KMS-11 (cell line): ENCODE results near the gene MSI2.

Experiments used
- H2AFZ ChIP-seq: fragments of 200-600 bp; sonication (generic); 2 replicates; pipeline ENCODE4 v1.6.1; 2016; ENCODE audit warnings: antibody characterized with exemption, mixed run types, low read depth
- H3K27ac ChIP-seq: fragments of 200-600 bp; sonication (generic); 2 replicates; pipeline ENCODE4 v1.6.1; 2016; ENCODE audit warnings: mild to moderate bottlenecking, mixed run types
- H3K27me3 ChIP-seq: fragments of 200-600 bp; sonication (generic); 2 replicates; pipeline ENCODE4 v1.6.1; 2017; ENCODE audit warnings: mild to moderate bottlenecking, low read depth, mixed run types, moderate library complexity; ENCODE audit not compliant: insufficient read depth
- H3K36me3 ChIP-seq: fragments of 200-600 bp; sonication (generic); 2 replicates; pipeline ENCODE4 v1.6.1; 2017; ENCODE audit warnings: mild to moderate bottlenecking, mixed run types; ENCODE audit not compliant: insufficient read depth
- H3K4me1 ChIP-seq: fragments of 200-600 bp; sonication (generic); 2 replicates; pipeline ENCODE4 v1.6.1; 2016; ENCODE audit warnings: mild to moderate bottlenecking, low read depth, mixed run types; ENCODE audit not compliant: poor library complexity, severe bottlenecking
- H3K4me2 ChIP-seq: fragments of 200-600 bp; sonication (generic); 2 replicates; pipeline ENCODE4 v1.7.0; 2016; ENCODE audit warnings: mild to moderate bottlenecking, mixed run types
- H3K4me3 ChIP-seq: fragments of 200-600 bp; sonication (generic); IDR thresholded peaks from 2 replicates; pipeline ENCODE4 v1.6.1; 2017; ENCODE audit warnings: low read depth, low read length, mixed read lengths; ENCODE audit not compliant: insufficient read depth
- H3K79me2 ChIP-seq: fragments of 200-600 bp; sonication (generic); 2 replicates; pipeline ENCODE4 v1.6.1; 2016; ENCODE audit warnings: low read depth, mixed run types; ENCODE audit not compliant: insufficient read depth
- H3K9ac ChIP-seq: fragments of 200-600 bp; sonication (generic); 2 replicates; pipeline ENCODE4 v1.6.1; 2016; ENCODE audit warnings: mild to moderate bottlenecking, mixed run types
- H4K20me1 ChIP-seq: fragments of 200-600 bp; sonication (generic); 2 replicates; pipeline ENCODE4 v1.6.1; 2016; ENCODE audit warnings: mild to moderate bottlenecking, mixed run types; ENCODE audit not compliant: insufficient read depth
- CTCF ChIP-seq: fragments of 200-600 bp; sonication (generic); conservative IDR thresholded peaks from 2 replicates; pipeline ENCODE4 v1.6.1; 2017; ENCODE audit warnings: low read depth, mild to moderate bottlenecking, antibody characterized with exemption, low read length, moderate library complexity, mixed read lengths

MSI2 gene

GRCh38 chr17:57393368-57393767 is 137.0 kb downstream of the MSI2 start:
- Histone ChIP-seq H2AFZ (no peak overlapping the region), H3K27ac (no peak overlapping the region), H3K36me3 (no peaks in the 10 kb centered on the region), H3K79me2 (peaks cover 66% of the 10 kb centered on the region), H3K27me3 (no peaks in the 10 kb centered on the region), H3K4me1 (no peaks in the 10 kb centered on the region), H3K4me2 (no peak overlapping the region), H3K9ac (no peak overlapping the region), H4K20me1 (no peaks in the 10 kb centered on the region; the same call in 1 of the 2 replicates), H3K4me3 (no peak overlapping the region)
- TF ChIP-seq CTCF = no peak

- H3K79me2 ChIP-seq = peaks cover 74% of the 10 kb centered on the region
- TF ChIP-seq CTCF = no peak
- no peaks in the 10 kb centered on the region for H3K27me3 ChIP-seq
- no peak overlapping the region for H2AFZ ChIP-seq
- no peak overlapping the region for H3K4me3 ChIP-seq
- H3K9ac ChIP-seq = no peak overlapping the region
- H4K20me1 ChIP-seq = no peaks in the 10 kb centered on the region; the same call in 1 of the 2 replicates
- H3K4me2 ChIP-seq = no peak overlapping the region
- H3K27ac ChIP-seq = no peak overlapping the region
- no peaks in the 10 kb centered on the region for H3K36me3 ChIP-seq
- no peaks in the 10 kb centered on the region for H3K4me1 ChIP-seq
These were observed 138.1 kb downstream of the MSI2 start for GRCh38 chr17:57394375-57394774.

GRCh38 chr17:57395721-57396321 is 139.5 kb downstream of the MSI2 start:
- Histone ChIP-seq H2AFZ (no peak overlapping the region), H4K20me1 (no peaks in the 10 kb centered on the region; the same call in 1 of the 2 replicates), H3K27ac (no peak overlapping the region), H3K4me2 (no peak overlapping the region), H3K27me3 (no peaks in the 10 kb centered on the region), H3K4me1 (no peaks in the 10 kb centered on the region), H3K9ac (no peak overlapping the region), H3K36me3 (no peaks in the 10 kb centered on the region), H3K4me3 (no peak overlapping the region), H3K79me2 (peaks cover 65% of the 10 kb centered on the region)
- no peak for TF ChIP-seq CTCF

GRCh38 chr17:57396511-57396921 is 140.2 kb downstream of the MSI2 start:
- H3K27me3 ChIP-seq = no peaks in the 10 kb centered on the region
- no peak overlapping the region for H3K9ac ChIP-seq
- no peak overlapping the region for H2AFZ ChIP-seq
- H4K20me1 ChIP-seq = no peaks in the 10 kb centered on the region; the same call in 1 of the 2 replicates
- H3K4me3 ChIP-seq = no peak overlapping the region
- H3K4me1 ChIP-seq = no peaks in the 10 kb centered on the region
- no peak for TF ChIP-seq CTCF
- no peak overlapping the region for H3K27ac ChIP-seq
- H3K79me2 ChIP-seq = peaks cover 62% of the 10 kb centered on the region
- H3K4me2 ChIP-seq = no peak overlapping the region
- no peaks in the 10 kb centered on the region for H3K36me3 ChIP-seq
